Common myeloid progenitor, CD34-positive (primary cell): ENCODE measurements around the gene INPPL1.

ENCODE experiments used
- CTCF ChIA-PET: fragments of 350-600 bp; sonication (Branson Sonifier 250); formaldehyde crosslinking; loops from one replicate; lab custom pipeline; 2021; ENCODE audit warnings: antibody characterized with exemption; lab: Charles Lee
- POLR2A ChIA-PET: fragments of 350-600 bp; sonication (Branson Sonifier 250); formaldehyde crosslinking; loops from one replicate; lab custom pipeline; 2021; ENCODE audit warnings: antibody characterized with exemption; lab: Charles Lee
- DNase-seq, 3 donors: peaks; one replicate each; pipeline versions ENCODE4 v3.0.0 to v3.0.0-alpha.2; 2013
- H3K27ac ChIP-seq, 2 experiments: 1 replicate in 1 of 2; 2 replicates in 1 of 2; pipeline ENCODE4 v1.7.0; 2013; ENCODE audit warnings: inconsistent platforms in 2 of 2, low read length in 2 of 2, mild to moderate bottlenecking in 2 of 2, low read depth in 1 of 2, moderate library complexity in 1 of 2; ENCODE audit not compliant: severe bottlenecking in 2 of 2, insufficient read depth in 1 of 2, poor library complexity in 1 of 2
- H3K27me3 ChIP-seq, 5 experiments: replicated peaks in 2 of 5; 1 replicate in 3 of 5; 2 replicates in 2 of 5; pipeline versions ENCODE4 v1.6.1 to v1.7.0; 2013; ENCODE audit warnings: low read length in 4 of 5, mild to moderate bottlenecking in 2 of 5, moderate library complexity in 2 of 5, inconsistent platforms in 1 of 5; ENCODE audit not compliant: insufficient read depth in 5 of 5, control insufficient read depth in 4 of 5
- H3K36me3 ChIP-seq, 4 experiments: 1 replicate in 2 of 4; 2 replicates in 2 of 4; pipeline versions ENCODE4 v1.6.1 to v1.7.0; 2013; ENCODE audit warnings: low read length in 3 of 4, control low read depth in 1 of 4, mild to moderate bottlenecking in 1 of 4; ENCODE audit not compliant: control insufficient read depth in 4 of 4, insufficient read depth in 4 of 4
- H3K4me1 ChIP-seq, 4 experiments: 1 replicate in 3 of 4; 2 replicates in 1 of 4; pipeline versions ENCODE4 v1.6.1 to v1.7.1; 2013; ENCODE audit warnings: low read length in 3 of 4, mild to moderate bottlenecking in 3 of 4, control low read depth in 1 of 4, inconsistent platforms in 1 of 4, moderate library complexity in 1 of 4; ENCODE audit not compliant: control insufficient read depth in 4 of 4, insufficient read depth in 4 of 4; ENCODE audit errors: control extremely low read depth in 1 of 4
- H3K4me3 ChIP-seq, 7 experiments: 1 replicate in 4 of 7; 2 replicates in 3 of 7; pipeline versions ENCODE4 v1.5.1 to v1.7.0; 2013; ENCODE audit warnings: mild to moderate bottlenecking in 7 of 7, low read length in 6 of 7, moderate library complexity in 6 of 7, inconsistent platforms in 2 of 7, low read depth in 2 of 7, control low read depth in 1 of 7; ENCODE audit not compliant: insufficient read depth in 4 of 7, control insufficient read depth in 1 of 7; ENCODE audit errors: extremely low read depth in 1 of 7
- H3K9me3 ChIP-seq, 5 experiments: 1 replicate in 4 of 5; 2 replicates in 1 of 5; pipeline versions ENCODE4 v1.6.1 to v1.7.1; 2013; ENCODE audit warnings: low read length in 4 of 5, mild to moderate bottlenecking in 2 of 5, inconsistent platforms in 1 of 5, low read depth in 1 of 5, moderate library complexity in 1 of 5; ENCODE audit not compliant: control insufficient read depth in 4 of 5, insufficient read depth in 2 of 5; ENCODE audit errors: control extremely low read depth in 1 of 5
- whole genome bisulfite sequencing: methylation state at CpG from one replicate; pipeline ENCODE4 v1.1.5; 2013; ENCODE audit not compliant: insufficient coverage; 5-methylcytosine and 5-hydroxymethylcytosine counted together

The INPPL1 gene

DNA sequence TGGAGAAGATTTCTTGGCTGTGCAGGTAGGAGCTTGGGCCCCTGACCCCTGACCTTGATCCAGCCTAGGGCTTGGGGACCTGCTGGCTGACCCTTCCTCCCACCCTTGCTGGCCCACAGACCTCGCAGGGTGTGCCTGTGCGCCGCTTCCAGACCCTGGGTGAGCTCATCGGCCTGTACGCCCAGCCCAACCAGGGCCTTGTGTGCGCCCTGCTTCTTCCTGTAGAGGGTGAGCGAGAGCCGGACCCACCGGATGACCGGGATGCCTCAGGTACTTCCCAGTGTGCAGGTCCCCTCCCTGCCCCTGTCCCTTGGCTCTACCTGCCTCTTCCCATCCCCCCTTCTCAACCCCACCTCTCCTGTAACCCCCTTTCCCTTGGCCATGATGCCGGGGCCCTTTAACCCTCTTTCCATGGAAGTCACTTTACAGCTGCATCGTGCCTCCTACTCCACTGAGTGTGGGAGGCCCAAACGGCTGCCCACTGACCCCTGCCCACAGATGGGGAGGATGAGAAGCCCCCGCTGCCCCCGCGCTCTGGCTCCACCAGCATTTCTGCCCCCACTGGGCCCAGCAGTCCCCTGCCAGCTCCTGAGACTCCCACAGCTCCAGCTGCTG lies 3.8 kb downstream of the INPPL1 start:
- 97% methylated on average over 16 of the region's 16 CpGs for WGBS
- H3K27me3 ChIP-seq = no peaks in the 10 kb centered on the region
- no peak for DNase-seq
- H3K4me1 ChIP-seq = peaks cover 0 to 21% (median 11%) of the 10 kb centered on the region in 4 experiments
- ChIA-PET CTCF (interaction anchor here (0.8 to 2.9 kb wide), 4 partner anchors 8 to 22 kb away, joined by 3 to 9 read pairs (median 3); no protein-coding TSS in a partner anchor), POLR2A (no interaction called here)
- no peak overlapping the region for H3K27ac ChIP-seq
- peaks cover 10 to 70% (median 56%) of the 10 kb centered on the region in 4 experiments for H3K36me3 ChIP-seq
- no peak overlapping the region for H3K4me3 ChIP-seq
- H3K9me3 ChIP-seq = no peaks in the 10 kb centered on the region

DNA sequence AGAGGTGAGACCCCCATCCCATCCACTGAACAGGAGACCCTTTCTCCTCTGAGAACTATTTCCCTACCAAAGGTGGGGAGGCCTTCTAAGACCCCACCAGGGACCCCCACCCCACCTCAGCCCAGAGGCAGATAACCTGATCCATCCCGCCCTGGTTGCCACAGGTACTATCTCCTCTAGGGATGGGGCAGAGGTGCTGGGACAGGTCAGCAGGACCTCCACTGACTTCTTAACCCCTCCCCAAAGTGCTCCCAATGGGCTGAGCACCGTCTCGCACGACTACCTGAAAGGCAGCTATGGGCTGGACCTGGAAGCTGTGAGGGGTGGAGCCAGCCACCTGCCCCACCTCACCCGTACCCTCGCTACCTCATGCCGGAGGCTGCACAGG lies 4.3 kb downstream of the INPPL1 start:
- Histone ChIP-seq H3K4me1 (peaks cover 0 to 26% (median 11%) of the 10 kb centered on the region in 4 experiments), H3K4me3 (no peak overlapping the region), H3K9me3 (no peaks in the 10 kb centered on the region), H3K27ac (no peak overlapping the region), H3K27me3 (no peaks in the 10 kb centered on the region), H3K36me3 (peaks cover 10 to 75% (median 59%) of the 10 kb centered on the region in 4 experiments)
- ChIA-PET POLR2A (no interaction called here), CTCF (interaction anchor here (0.8 to 2.9 kb wide), 4 partner anchors 9 to 46 kb away, joined by 3 to 9 read pairs (median 3); no protein-coding TSS in a partner anchor)
- WGBS = 97% methylated on average over 6 of the region's 7 CpGs
- no peak for DNase-seq

- CTCF ChIA-PET = interaction anchor here (0.6 to 2.9 kb wide), 6 partner anchors 9 to 182 kb away, joined by 3 to 9 read pairs (median 3); no protein-coding TSS in a partner anchor
- Histone ChIP-seq H3K27me3 (no peaks in the 10 kb centered on the region), H3K4me1 (peaks cover 0 to 27% (median 10%) of the 10 kb centered on the region in 4 experiments), H3K4me3 (no peak overlapping the region), H3K36me3 (peaks cover 10 to 81% (median 61%) of the 10 kb centered on the region in 4 experiments), H3K9me3 (no peaks in the 10 kb centered on the region), H3K27ac (no peak overlapping the region)
- 93% methylated on average over 2 of the region's 8 CpGs for WGBS
- DNase-seq = no peak
- POLR2A ChIA-PET = no interaction called here
These were observed 4.9 kb downstream of the INPPL1 start for GRCh38 chr11:72229336-72229924.

GRCh38 chr11:72229925-72230763 lies 5.6 kb downstream of the INPPL1 start:
- no peak for DNase-seq
- over 99% methylated on average over 16 of the region's 21 CpGs for WGBS
- POLR2A ChIA-PET = no interaction called here

DNA sequence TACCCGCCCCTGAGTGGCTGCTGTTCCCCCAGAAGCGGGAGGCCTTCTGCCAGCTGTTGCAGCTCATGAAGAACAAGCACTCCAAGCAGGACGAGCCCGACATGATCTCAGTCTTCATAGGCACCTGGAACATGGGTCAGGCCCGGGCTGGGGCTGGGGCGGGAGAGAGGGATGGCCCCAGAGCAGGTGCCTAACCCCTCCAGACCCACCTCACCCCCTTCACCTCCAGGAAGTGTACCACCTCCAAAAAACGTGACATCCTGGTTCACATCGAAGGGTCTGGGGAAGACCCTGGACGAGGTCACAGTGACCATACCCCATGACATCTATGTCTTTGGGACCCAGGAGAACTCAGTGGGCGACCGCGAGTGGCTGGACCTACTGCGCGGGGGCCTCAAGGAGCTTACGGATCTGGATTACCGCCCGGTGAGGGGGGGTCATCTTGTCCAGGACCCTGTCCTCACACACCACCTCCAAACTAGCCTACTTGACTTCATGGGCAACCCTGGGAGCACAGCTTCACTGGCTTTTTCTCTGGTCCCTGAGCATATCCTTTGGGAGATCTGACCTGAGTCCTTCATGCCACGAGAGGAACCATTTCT lies 6.3 kb downstream of the INPPL1 start:
- CTCF ChIA-PET = no interaction called here
- WGBS = 95% methylated on average over 10 of the region's 18 CpGs

More at GRCh38 chr11:72229925-72230763, 5.6 kb downstream of the INPPL1 start:
- CTCF ChIA-PET = interaction anchor here (0.6 to 2.9 kb wide), 4 partner anchors 8 to 181 kb away, joined by 3 to 9 read pairs (median 4); no protein-coding TSS in a partner anchor
- no peak overlapping the region for H3K4me3 ChIP-seq
- H3K4me1 ChIP-seq = peaks cover 0 to 32% (median 9%) of the 10 kb centered on the region in 4 experiments
- H3K27me3 ChIP-seq = no peaks in the 10 kb centered on the region
- no peaks in the 10 kb centered on the region for H3K9me3 ChIP-seq
- H3K36me3 ChIP-seq = peaks cover 12 to 88% (median 67%) of the 10 kb centered on the region in 4 experiments
- no peak overlapping the region for H3K27ac ChIP-seq

GRCh38 chr11:72231396-72232259 lies 7.1 kb downstream of the INPPL1 start:
- Histone ChIP-seq H3K4me1 (peaks cover 0 to 19% (median 0%) of the 10 kb centered on the region in 4 experiments), H3K4me3 (no peak overlapping the region), H3K36me3 (peaks cover 12 to 98% (median 75%) of the 10 kb centered on the region in 4 experiments), H3K27ac (no peak overlapping the region), H3K27me3 (no peaks in the 10 kb centered on the region), H3K9me3 (no peaks in the 10 kb centered on the region)
- CTCF ChIA-PET = no interaction called here
- 94% methylated on average over 7 of the region's 9 CpGs for WGBS
- DNase-seq = no peak
- POLR2A ChIA-PET = no interaction called here

More for the DNA sequence above, 6.3 kb downstream of the INPPL1 start:
- DNase-seq = no peak
- no peaks in the 10 kb centered on the region for H3K27me3 ChIP-seq
- H3K9me3 ChIP-seq = no peaks in the 10 kb centered on the region
- H3K4me3 ChIP-seq = no peak overlapping the region
- no peak overlapping the region for H3K27ac ChIP-seq
- H3K4me1 ChIP-seq = peaks cover 0 to 25% (median 2%) of the 10 kb centered on the region in 4 experiments
- POLR2A ChIA-PET = no interaction called here
- H3K36me3 ChIP-seq = peaks cover 12 to 94% (median 72%) of the 10 kb centered on the region in 4 experiments
